GM12878 (cell line): ENCODE measurements around the gene SMURF1. TPM values are rescaled to one million over a fixed set of nuclear protein-coding genes. Genes with fewer than 3 reads are reported as not detected.
"Not testable (repeated sequence)": the region's sequence is repeated elsewhere in the genome, so short reads cannot be mapped to it uniquely, and the experiment has no call there.

ENCODE experiments used
- ATAC-seq: fragments of 200-7000 bp; cut with Tn5 transposase; 3 replicates; pipeline ENCODE4 v1.9.1; 2020; ENCODE audit warnings: mild to moderate bottlenecking, moderate library complexity
- BruUV-seq: library from RNA; stranded (reverse); fragments of 400-500 nt; replicated peaks from 2 replicates; lab custom pipeline; 2021; lab: Mats Ljungman, UMichigan
- CTCF ChIA-PET: fragments of 300-600 bp; sonication (Branson Sonifier 250); formaldehyde crosslinking; extraction: SDS; loops from one replicate; lab custom pipeline; 2021; ENCODE audit warnings: inconsistent platforms; lab: Yijun Ruan, JAX
- POLR2A ChIA-PET: fragments of 350-600 bp; formaldehyde crosslinking; extraction: SDS; loops from one replicate; lab custom pipeline; 2021; ENCODE audit warnings: inconsistent platforms; lab: Charles Lee
- RAD21 ChIA-PET: fragments of 300-600 bp; sonication (Branson Sonifier 250); formaldehyde crosslinking; loops from one replicate; lab custom pipeline; 2023; ENCODE audit warnings: antibody characterized with exemption; ENCODE audit not compliant: unreplicated experiment; lab: Charles Lee
- SMC1A ChIA-PET: fragments of 300-600 bp; sonication (Branson Sonifier 250); formaldehyde crosslinking; loops from one replicate; lab custom pipeline; 2023; ENCODE audit not compliant: unreplicated experiment, uncharacterized antibody; lab: Charles Lee
- DNase-seq: peaks from one replicate; pipeline ENCODE4 v3.0.0-alpha.2; 2011; ENCODE audit warnings: low read depth, low spot score
- FAIRE-seq: peaks from 3 replicates; lab custom pipeline; 2011; peaks lifted over from hg19 to GRCh38; lab: Jason Lieb, UNC
- H2AFZ ChIP-seq: 2 replicates; pipeline ENCODE4 v1.6.0; 2011; ENCODE audit warnings: low read depth, low read length, control low read depth; ENCODE audit not compliant: control insufficient read depth
- H3K27ac ChIP-seq: 2 replicates; pipeline ENCODE4 v1.5.1; 2011; ENCODE audit warnings: control low read depth; ENCODE audit not compliant: control insufficient read depth, insufficient read depth
- H3K27me3 ChIP-seq, 2 experiments: replicated peaks in 1 of 2; 2 replicates each; pipeline versions ENCODE4 v1.6.0 to v1.6.1; 2011; ENCODE audit warnings: low read length in 1 of 2; ENCODE audit not compliant: control insufficient read depth in 2 of 2, insufficient read depth in 2 of 2
- H3K36me3 ChIP-seq, 2 experiments: 2 replicates each; pipeline ENCODE4 v1.5.1; 2011; ENCODE audit warnings: low read length in 1 of 2; ENCODE audit not compliant: control insufficient read depth in 2 of 2, insufficient read depth in 2 of 2
- H3K4me1 ChIP-seq: 2 replicates; pipeline ENCODE4 v1.6.1; 2011; ENCODE audit warnings: mild to moderate bottlenecking, low read length, moderate library complexity, mixed read lengths; ENCODE audit not compliant: control insufficient read depth, insufficient read depth
- H3K4me2 ChIP-seq: 2 replicates; pipeline ENCODE4 v1.6.0; 2011; ENCODE audit warnings: control low read depth; ENCODE audit not compliant: control insufficient read depth, insufficient read depth
- H3K4me3 ChIP-seq: fragments of 200-600 bp; sonication (generic); 2 replicates; pipeline ENCODE4 v1.5.1; 2016
- H3K79me2 ChIP-seq: 2 replicates; pipeline ENCODE4 v1.6.0; 2011; ENCODE audit warnings: low read length; ENCODE audit not compliant: control insufficient read depth, insufficient read depth
- H3K9ac ChIP-seq: 2 replicates; pipeline ENCODE4 v1.8.0; 2011; ENCODE audit warnings: low read length, control low read depth, mixed read lengths; ENCODE audit not compliant: control insufficient read depth, insufficient read depth
- H3K9me3 ChIP-seq: replicated peaks from 3 replicates; pipeline ENCODE4 v1.5.1; 2011; ENCODE audit warnings: mild to moderate bottlenecking, low read length; ENCODE audit not compliant: control insufficient read depth, insufficient read depth
- H4K20me1 ChIP-seq: 2 replicates; pipeline ENCODE4 v1.6.0; 2011; ENCODE audit not compliant: control insufficient read depth, insufficient read depth
- HDAC6 ChIP-seq: fragments of 200-600 bp; sonication (generic); IDR thresholded peaks from one replicate; pipeline ENCODE4 v1.8.0; 2017; ENCODE audit warnings: antibody characterized with exemption; ENCODE audit not compliant: unreplicated experiment
- IKZF2 ChIP-seq, 2 experiments: fragments of 450-650 bp; IDR thresholded peaks; 2 replicates each; pipeline ENCODE4 v1.6.1; 2017; ENCODE audit warnings: mild to moderate bottlenecking in 2 of 2, moderate library complexity in 2 of 2
- MTA2 ChIP-seq: fragments of 450-650 bp; IDR thresholded peaks from 2 replicates; pipeline ENCODE4 v1.6.1; 2016; ENCODE audit warnings: low read depth, mild to moderate bottlenecking, moderate library complexity
- MYC ChIP-seq: IDR thresholded peaks from 2 replicates; pipeline ENCODE4 v1.6.1; 2011; ENCODE audit warnings: mild to moderate bottlenecking, low read length, moderate library complexity, inconsistent platforms; ENCODE audit not compliant: insufficient read depth, insufficient replicate concordance, insufficient read length, severe bottlenecking
- NR2F1 ChIP-seq: fragments of 450-650 bp; conservative IDR thresholded peaks from 2 replicates; pipeline ENCODE4 v1.6.1; 2017; ENCODE audit warnings: mild to moderate bottlenecking
- POLR2AphosphoS2 ChIP-seq: IDR thresholded peaks from 2 replicates; pipeline ENCODE4 v1.6.1; 2011; ENCODE audit warnings: low read depth, mild to moderate bottlenecking, low read length, improper control_type of control experiment, moderate library complexity
- RAD51 ChIP-seq: fragments of 450-650 bp; IDR thresholded peaks from 2 replicates; pipeline ENCODE4 v1.6.1; 2016; ENCODE audit warnings: moderate library complexity, mild to moderate bottlenecking, inconsistent platforms
- RUNX3 ChIP-seq: IDR thresholded peaks from 2 replicates; pipeline ENCODE4 v1.6.1; 2012; ENCODE audit warnings: low read length, inconsistent platforms
- SKIL ChIP-seq: fragments of 450-650 bp; IDR thresholded peaks from 2 replicates; pipeline ENCODE4 v1.6.1; 2017; ENCODE audit warnings: mild to moderate bottlenecking, low read depth, inconsistent platforms; ENCODE audit not compliant: poor library complexity, severe bottlenecking
- SUZ12 ChIP-seq: fragments of 200-600 bp; sonication (generic); IDR thresholded peaks from one replicate; pipeline ENCODE4 v1.6.1; 2018; ENCODE audit warnings: antibody characterized with exemption, mild to moderate bottlenecking; ENCODE audit not compliant: unreplicated experiment
- ZNF217 ChIP-seq: fragments of 450-650 bp; IDR thresholded peaks from 2 replicates; pipeline ENCODE4 v1.6.1; 2017; ENCODE audit warnings: antibody characterized with exemption, mild to moderate bottlenecking
- ZNF24 ChIP-seq: fragments of 450-650 bp; IDR thresholded peaks from 2 replicates; pipeline ENCODE4 v1.6.1; 2017; ENCODE audit warnings: antibody characterized with exemption, mild to moderate bottlenecking
- ZNF384 ChIP-seq: IDR thresholded peaks from 2 replicates; pipeline ENCODE4 v1.6.1; 2012; ENCODE audit warnings: low read depth, mild to moderate bottlenecking, low read length, improper control_type of control experiment, borderline replicate concordance
- WGBS: methylation state at CpG from one replicate; pipeline ENCODE4 v1.1.6; 2016; ENCODE audit warnings: low lambda C conversion rate; ENCODE audit not compliant: insufficient replicate concordance, insufficient coverage; ENCODE audit errors: missing lambda C conversion rate; 5-methylcytosine and 5-hydroxymethylcytosine counted together
- in situ Hi-C: fragments of 300-500 bp; cut with MboI; formaldehyde crosslinking; loops from 9 replicates; pipeline ENCODE4 v1.14.3; 2018; ENCODE audit warnings: mixed read lengths
- intact Hi-C: fragments of 100-400 bp; cut with micrococcal nuclease; formaldehyde crosslinking; loops from one replicate; pipeline ENCODE4 v1.14.2; 2022; ENCODE audit not compliant: unreplicated experiment
- polyA plus RNA-seq, 11 experiments: library from polyadenylated mRNA; depleted of rRNA in 4 of 11; unstranded in 6 of 11; stranded (reverse) in 5 of 11; fragments of >200 nt; fragmentation: Nextera tagmentation in 4 of 11; fragmentation: Illumina TruSeq in 1 of 11; extraction: Ambion mirVana in 4 of 11; extraction: Trizol in 1 of 11; gene quantifications; 1 replicate in 1 of 11; 2 replicates in 10 of 11; pipeline versions ENCODE4 v1.2.1 to v1.2.3, GENCODE V29; 2011 to 2016; ENCODE audit warnings: inconsistent platforms in 2 of 11, missing spikeins in 2 of 11, low read depth in 1 of 11
- total RNA-seq, 4 experiments: library from RNA; depleted of rRNA in 3 of 4; stranded (reverse); fragments of >200 nt in 3 of 4; fragmentation: Illumina TruSeq in 1 of 4; extraction: Trizol in 1 of 4; gene quantifications; 2 replicates each; pipeline versions ENCODE4 v1.2.1 to v1.2.3, GENCODE V29; 2013 to 2021
- TF ChIP-seq, protein P1 (sequence below): fragments of 450-650 bp; formaldehyde crosslinking; IDR thresholded peaks from 2 replicates; pipeline ENCODE4 v1.4.0; 2022; ENCODE audit warnings: mild to moderate bottlenecking, moderate library complexity

Gene SMURF1
- total and polyA plus RNA-seq, 10 of the 15 experiments (the other 5 are each of a cell fraction or from before 2014, with no cell fraction given), result 0.76 to 14.0 (median 7.9) TPM

DNA sequence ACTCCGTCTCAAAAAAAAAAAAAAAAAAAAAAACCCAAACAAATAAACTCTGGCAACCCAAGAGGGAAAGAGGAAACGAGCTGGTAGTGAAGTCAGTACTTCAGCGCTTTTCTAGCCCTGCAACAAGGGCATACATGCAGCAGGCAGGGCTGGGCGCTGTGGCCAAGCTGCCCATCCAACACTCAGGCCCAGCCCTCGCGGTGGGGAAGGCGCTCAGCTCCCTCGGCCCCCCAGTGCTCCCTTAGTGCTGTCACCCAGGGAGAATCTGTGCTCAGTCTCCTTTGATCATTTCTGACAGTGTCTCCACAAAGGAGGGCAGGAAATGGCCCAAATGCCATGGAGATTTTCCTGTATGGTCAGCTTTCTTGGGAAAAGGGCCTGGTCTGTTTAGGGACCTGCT, 97.2 kb downstream of the SMURF1 start:
- SMC1A ChIA-PET, result interaction anchor here (0.7 kb wide), 1 partner anchor 13 kb away, joined by 4 read pairs; no protein-coding TSS in a partner anchor
- CTCF ChIA-PET, result interaction anchor here (0.7 kb wide), 1 partner anchor 241 kb away, joined by 3 read pairs; no protein-coding TSS in a partner anchor
- Histone ChIP-seq H3K4me3 (no peak overlapping the region), H3K27ac (no peak overlapping the region), H3K9me3 (no peaks in the 10 kb centered on the region), H3K36me3 (peaks cover 11 to 19% of the 10 kb centered on the region in 2 experiments), H3K4me1 (no peaks in the 10 kb centered on the region), H3K79me2 (no peaks in the 10 kb centered on the region), H4K20me1 (no peaks in the 10 kb centered on the region), H2AFZ (no peak overlapping the region), H3K9ac (no peak overlapping the region), H3K4me2 (no peak overlapping the region), H3K27me3 (no peaks in the 10 kb centered on the region)
- no peak for FAIRE-seq
- RAD21 ChIA-PET, result interaction anchor here (1.0 kb wide), 1 partner anchor 98 kb away, joined by 4 read pairs; no protein-coding TSS in a partner anchor
- TF ChIP-seq NR2F1 (no peak), MYC (no peak), HDAC6 (no peak), RUNX3 (no peak), MTA2 (no peak), ZNF24 (no peak), IKZF2 (IDR thresholded peaks at IDR 0.05) (no peak), RAD51 (no peak), POLR2AphosphoS2 (no peak), ZNF217 (no peak), SUZ12 (no peak), SKIL (no peak), ZNF384 (no peak)
- TF ChIP-seq, protein P1, sequence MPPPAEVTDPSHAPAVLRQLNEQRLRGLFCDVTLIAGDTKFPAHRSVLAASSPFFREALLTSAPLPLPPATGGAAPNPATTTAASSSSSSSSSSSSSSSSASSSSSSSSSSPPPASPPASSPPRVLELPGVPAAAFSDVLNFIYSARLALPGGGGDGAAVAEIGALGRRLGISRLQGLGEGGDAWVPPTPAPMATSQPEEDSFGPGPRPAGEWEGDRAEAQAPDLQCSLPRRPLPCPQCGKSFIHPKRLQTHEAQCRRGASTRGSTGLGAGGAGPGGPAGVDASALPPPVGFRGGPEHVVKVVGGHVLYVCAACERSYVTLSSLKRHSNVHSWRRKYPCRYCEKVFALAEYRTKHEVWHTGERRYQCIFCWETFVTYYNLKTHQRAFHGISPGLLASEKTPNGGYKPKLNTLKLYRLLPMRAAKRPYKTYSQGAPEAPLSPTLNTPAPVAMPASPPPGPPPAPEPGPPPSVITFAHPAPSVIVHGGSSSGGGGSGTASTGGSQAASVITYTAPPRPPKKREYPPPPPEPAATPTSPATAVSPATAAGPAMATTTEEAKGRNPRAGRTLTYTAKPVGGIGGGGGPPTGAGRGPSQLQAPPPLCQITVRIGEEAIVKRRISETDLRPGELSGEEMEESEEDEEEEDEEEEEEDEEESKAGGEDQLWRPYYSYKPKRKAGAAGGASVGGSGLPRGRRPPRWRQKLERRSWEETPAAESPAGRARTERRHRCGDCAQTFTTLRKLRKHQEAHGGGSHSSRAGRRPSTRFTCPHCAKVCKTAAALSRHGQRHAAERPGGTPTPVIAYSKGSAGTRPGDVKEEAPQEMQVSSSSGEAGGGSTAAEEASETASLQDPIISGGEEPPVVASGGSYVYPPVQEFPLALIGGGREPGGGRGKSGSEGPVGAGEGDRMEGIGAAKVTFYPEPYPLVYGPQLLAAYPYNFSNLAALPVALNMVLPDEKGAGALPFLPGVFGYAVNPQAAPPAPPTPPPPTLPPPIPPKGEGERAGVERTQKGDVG, result no peak
- no peak for DNase-seq
- POLR2A ChIA-PET, result no interaction called here
- WGBS, result 89% methylated on average over 8 of the region's 8 CpGs
- no TSS peak for BruUV-seq
- intact Hi-C loops (no loop called here), in situ Hi-C loops (no loop called here)
- no peak for ATAC-seq

- CTCF ChIA-PET, H4K20me1 ChIP-seq, in situ Hi-C loops, intact Hi-C loops, H3K79me2 ChIP-seq, H3K27ac ChIP-seq, H2AFZ ChIP-seq, FAIRE-seq, H3K4me1 ChIP-seq, ATAC-seq, H3K4me2 ChIP-seq, BruUV-seq, H3K4me3 ChIP-seq, H3K9me3 ChIP-seq, DNase-seq, H3K27me3 ChIP-seq, H3K9ac ChIP-seq, POLR2A ChIA-PET: not testable (repeated sequence)
- ChIA-PET RAD21 (interaction anchor here (1.0 kb wide), 1 partner anchor 99 kb away, joined by 4 read pairs; no protein-coding TSS in a partner anchor), SMC1A (interaction anchor here (0.7 kb wide), 1 partner anchor 13 kb away, joined by 4 read pairs; no protein-coding TSS in a partner anchor)
- WGBS, result 98% methylated on average over 14 of the region's 14 CpGs
- H3K36me3 ChIP-seq, result peaks cover 15 to 19% of the 10 kb centered on the region in 2 experiments
Measured at GRCh38 chr7:99046262-99046661, 97.6 kb downstream of the SMURF1 start.
